ENCODE data around the gene MYBPC2.

Gene MYBPC2

DNA sequence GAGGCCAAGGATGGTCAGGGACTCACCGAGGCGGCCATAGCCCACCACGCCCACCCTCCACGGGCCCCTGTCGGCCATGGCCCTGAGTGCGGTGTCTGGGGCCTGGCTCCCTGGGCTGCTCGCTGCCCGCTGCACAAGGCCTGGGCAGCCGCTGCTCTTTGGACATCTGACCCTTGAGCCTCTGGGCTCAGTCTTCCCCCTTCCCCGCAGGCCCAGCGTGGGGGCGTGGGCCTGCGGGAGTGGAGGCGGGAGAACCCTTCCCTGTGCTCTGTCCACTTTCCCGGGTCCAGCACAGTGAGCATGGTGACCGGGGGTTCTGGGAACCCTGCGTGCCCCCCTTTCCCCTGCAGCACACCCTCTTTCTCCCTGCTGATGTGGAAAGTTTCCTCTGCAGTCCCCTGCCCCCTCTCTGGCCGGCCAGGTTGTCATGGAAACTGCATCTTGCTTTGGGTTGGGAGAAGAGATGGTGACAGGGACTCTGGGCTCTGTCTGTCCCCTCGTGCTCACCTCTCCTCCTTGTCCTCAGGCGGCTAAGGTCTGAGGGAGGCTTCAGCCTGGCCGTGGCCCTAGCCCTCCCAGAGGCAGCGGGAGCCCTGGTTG, 81.2 kb downstream of the MYBPC2 start, which contains the start of gene ASPDH:
ASPDH (minus strand) TSS at position 168 of the 600 bp plus-strand sequence; CDS start at position 78, 90 bp downstream.
- in situ Hi-C loops (cut with MboI; ENCODE audit: low sequenced_read_pairs), result no loop called here

DNA sequence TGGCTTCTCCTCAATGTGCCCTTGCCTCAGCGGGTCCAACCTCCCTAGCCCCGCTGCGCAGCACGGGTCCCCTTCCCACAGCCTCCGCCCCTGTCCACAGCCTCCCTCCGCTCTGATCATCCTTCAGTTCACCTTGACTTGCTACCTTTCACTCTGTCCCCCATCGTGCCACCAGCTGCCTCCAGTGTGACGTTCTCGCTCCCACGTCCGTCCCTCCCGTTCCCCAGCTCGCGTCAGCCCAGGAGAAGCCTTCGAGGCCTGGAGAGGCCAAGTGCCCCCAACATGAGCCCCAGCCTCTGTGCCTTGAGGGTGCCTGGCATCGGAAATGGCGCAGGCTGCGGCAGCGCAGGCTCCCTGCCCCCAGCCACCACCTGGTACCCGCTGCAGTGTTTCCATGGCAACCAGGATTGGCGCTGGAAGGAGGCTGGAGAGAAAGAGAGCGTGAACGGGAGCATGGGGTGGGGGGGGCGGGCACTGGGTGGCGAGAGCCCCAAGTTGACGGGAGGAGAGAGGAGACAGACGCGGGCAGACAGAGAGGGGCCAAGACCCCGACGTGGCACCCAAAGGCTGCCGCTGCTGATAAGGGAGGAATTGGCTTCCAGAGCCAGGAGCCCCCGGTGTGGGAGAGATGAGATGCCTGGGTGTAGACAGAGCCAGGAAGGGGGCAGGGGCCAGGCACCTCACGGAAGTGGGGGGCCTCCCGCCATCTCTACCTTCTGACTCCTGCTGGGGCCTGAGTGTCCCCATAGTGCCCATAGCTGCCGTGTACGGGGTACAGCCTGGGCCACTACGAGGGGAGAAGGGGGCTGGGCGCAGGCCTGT, 81.9 kb downstream of the MYBPC2 start:
- in situ Hi-C loops (cut with MboI; ENCODE audit: low sequenced_read_pairs), result no loop called here

DNA sequence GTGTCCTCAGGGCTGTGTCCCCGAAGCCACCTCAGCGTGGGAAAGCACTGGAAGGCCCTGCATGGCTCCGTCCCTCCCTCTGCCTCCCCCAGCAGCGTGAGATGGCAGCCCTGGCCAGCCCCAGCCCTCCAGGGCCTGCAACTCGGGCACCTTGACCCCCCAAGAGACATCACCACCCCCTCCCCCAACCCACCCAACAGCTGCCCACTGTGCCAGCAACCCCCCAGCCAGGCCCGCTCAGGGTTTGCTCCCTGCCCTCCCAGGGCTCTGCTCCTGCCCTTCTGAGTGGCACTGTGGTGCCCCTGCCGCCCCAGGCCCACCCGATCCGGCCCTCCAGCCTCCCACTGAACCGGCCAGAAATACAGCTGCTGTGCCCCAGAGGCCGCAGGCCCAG, 82.5 kb downstream of the MYBPC2 start:
- in situ Hi-C loops (cut with MboI; ENCODE audit: low sequenced_read_pairs), result no loop called here

Data from HL-60/S4 (cell line).